ENCODE data around the gene MLLT10.

DNA sequence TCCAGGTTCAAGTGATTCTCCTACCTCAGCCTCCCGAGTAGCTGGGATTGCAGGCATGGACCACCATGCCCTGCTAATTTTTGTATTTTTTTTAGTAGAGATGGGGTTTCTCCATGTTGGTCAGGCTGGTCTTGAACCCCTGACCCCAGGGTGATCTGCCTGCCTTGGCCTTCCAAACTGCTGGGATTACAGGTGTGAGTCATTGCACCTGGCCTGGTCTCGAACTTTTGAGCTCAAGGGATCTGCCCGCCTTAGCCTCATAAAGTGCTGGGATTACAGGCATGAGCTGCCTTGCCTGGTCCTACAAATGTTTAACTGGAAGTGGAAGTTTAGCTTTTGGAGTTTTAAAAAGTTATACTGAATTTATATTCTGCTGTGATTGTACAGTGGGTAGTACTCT, 2.8 kb downstream of the MLLT10 start:
- TF ChIP-seq, protein P1, sequence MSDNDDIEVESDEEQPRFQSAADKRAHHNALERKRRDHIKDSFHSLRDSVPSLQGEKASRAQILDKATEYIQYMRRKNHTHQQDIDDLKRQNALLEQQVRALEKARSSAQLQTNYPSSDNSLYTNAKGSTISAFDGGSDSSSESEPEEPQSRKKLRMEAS (IDR thresholded peaks at IDR 0.05) = no peak
- TF ChIP-seq, protein P2, sequence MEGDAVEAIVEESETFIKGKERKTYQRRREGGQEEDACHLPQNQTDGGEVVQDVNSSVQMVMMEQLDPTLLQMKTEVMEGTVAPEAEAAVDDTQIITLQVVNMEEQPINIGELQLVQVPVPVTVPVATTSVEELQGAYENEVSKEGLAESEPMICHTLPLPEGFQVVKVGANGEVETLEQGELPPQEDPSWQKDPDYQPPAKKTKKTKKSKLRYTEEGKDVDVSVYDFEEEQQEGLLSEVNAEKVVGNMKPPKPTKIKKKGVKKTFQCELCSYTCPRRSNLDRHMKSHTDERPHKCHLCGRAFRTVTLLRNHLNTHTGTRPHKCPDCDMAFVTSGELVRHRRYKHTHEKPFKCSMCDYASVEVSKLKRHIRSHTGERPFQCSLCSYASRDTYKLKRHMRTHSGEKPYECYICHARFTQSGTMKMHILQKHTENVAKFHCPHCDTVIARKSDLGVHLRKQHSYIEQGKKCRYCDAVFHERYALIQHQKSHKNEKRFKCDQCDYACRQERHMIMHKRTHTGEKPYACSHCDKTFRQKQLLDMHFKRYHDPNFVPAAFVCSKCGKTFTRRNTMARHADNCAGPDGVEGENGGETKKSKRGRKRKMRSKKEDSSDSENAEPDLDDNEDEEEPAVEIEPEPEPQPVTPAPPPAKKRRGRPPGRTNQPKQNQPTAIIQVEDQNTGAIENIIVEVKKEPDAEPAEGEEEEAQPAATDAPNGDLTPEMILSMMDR (IDR thresholded peaks at IDR 0.05; ENCODE audit: control extremely low read depth in 1 of 3, insufficient read depth in 1 of 3, low read depth in 1 of 3, low read length in 3 of 3) = no peak
- TF ChIP-seq EP300 (IDR thresholded peaks at IDR 0.05; ENCODE audit: borderline replicate concordance in 1 of 2, low read depth in 2 of 2, low read length in 2 of 2) (no peak), BACH1 (IDR thresholded peaks at IDR 0.05; ENCODE audit: low read length) (no peak), SRF (IDR thresholded peaks at IDR 0.05; ENCODE audit: low read depth, low read length) (no peak), RAD21 (IDR thresholded peaks at IDR 0.05 in 1 of 2, conservative IDR thresholded peaks at IDR 0.05 in 1 of 2; ENCODE audit: low read depth in 2 of 2, low read length in 2 of 2) (no peak), RFX5 (IDR thresholded peaks at IDR 0.05; ENCODE audit: borderline replicate concordance, low read depth, low read length) (no peak), CREB1 (IDR thresholded peaks at IDR 0.05) (no peak), YY1 (IDR thresholded peaks at IDR 0.05; ENCODE audit: low read depth, low read length) (no peak), JUN (IDR thresholded peaks at IDR 0.05; ENCODE audit: low read depth, low read length) (no peak)
